LoVo (cell line): ENCODE results near the gene ENOX1.

Experiments
- DNase-seq: peaks from one replicate; pipeline ENCODE4 v3.0.0-alpha.2; 2016; ENCODE audit warnings: low spot score

The ENOX1 gene

GRCh38 chr13:43286751-43287150 lies 500.0 kb downstream of the ENOX1 start:
- no peak for DNase-seq

- DNase-seq, result no peak
Measured at GRCh38 chr13:43285933-43286597, 500.7 kb downstream of the ENOX1 start.

- DNase-seq, result no peak
Measured at GRCh38 chr13:43284162-43284561, 502.6 kb downstream of the ENOX1 start.

- DNase-seq, result no peak
Measured at GRCh38 chr13:43279696-43280095, 507.1 kb downstream of the ENOX1 start.

- no peak for DNase-seq
Measured at GRCh38 chr13:43278127-43278526, 508.6 kb downstream of the ENOX1 start.

- no peak for DNase-seq
Measured at GRCh38 chr13:43277142-43277541, 509.6 kb downstream of the ENOX1 start.

GRCh38 chr13:43274881-43275280 lies 511.9 kb downstream of the ENOX1 start:
- no peak for DNase-seq

GRCh38 chr13:43273362-43273761 lies 513.4 kb downstream of the ENOX1 start:
- no peak for DNase-seq

GRCh38 chr13:43272851-43273250 lies 513.9 kb downstream of the ENOX1 start:
- no peak for DNase-seq

GRCh38 chr13:43271152-43271551 lies 515.6 kb downstream of the ENOX1 start:
- DNase-seq, result no peak

GRCh38 chr13:43270130-43270830 lies 516.5 kb downstream of the ENOX1 start:
- no peak for DNase-seq

GRCh38 chr13:43269037-43269481 lies 517.7 kb downstream of the ENOX1 start:
- peak; percentile 32 for DNase-seq

- DNase-seq, result no peak
Measured at GRCh38 chr13:43268632-43269031, 518.1 kb downstream of the ENOX1 start.

GRCh38 chr13:43267916-43268315 lies 518.9 kb downstream of the ENOX1 start:
- DNase-seq, result no peak

GRCh38 chr13:43266936-43267615 lies 519.7 kb downstream of the ENOX1 start:
- DNase-seq, result no peak

GRCh38 chr13:43265028-43265427 lies 521.7 kb downstream of the ENOX1 start:
- no peak for DNase-seq

- DNase-seq, result no peak
Measured at GRCh38 chr13:43264458-43264857, 522.3 kb downstream of the ENOX1 start.

GRCh38 chr13:43263047-43263446 lies 523.7 kb downstream of the ENOX1 start:
- no peak for DNase-seq

- no peak for DNase-seq
Measured at GRCh38 chr13:43260999-43261398, 525.8 kb downstream of the ENOX1 start.

- DNase-seq, result no peak
Measured at GRCh38 chr13:43258771-43259170, 528.0 kb downstream of the ENOX1 start.

- DNase-seq, result no peak
Measured at GRCh38 chr13:43257765-43258164, 529.0 kb downstream of the ENOX1 start.

- no peak for DNase-seq
Measured at GRCh38 chr13:43251961-43252360, 534.8 kb downstream of the ENOX1 start.

- DNase-seq, result no peak
Measured at GRCh38 chr13:43246382-43246781, 540.4 kb downstream of the ENOX1 start.
